ENCODE data around the gene PFDN1. TPM values are rescaled to one million over a fixed set of nuclear protein-coding genes. Genes with fewer than 3 reads are reported as not detected.

The PFDN1 gene
- total and polyA plus RNA-seq, 9 of the 15 experiments (the other 6 are each of a cell fraction or from before 2014, with no cell fraction given) = 45.5 to 215 (median 78.0) TPM

DNA sequence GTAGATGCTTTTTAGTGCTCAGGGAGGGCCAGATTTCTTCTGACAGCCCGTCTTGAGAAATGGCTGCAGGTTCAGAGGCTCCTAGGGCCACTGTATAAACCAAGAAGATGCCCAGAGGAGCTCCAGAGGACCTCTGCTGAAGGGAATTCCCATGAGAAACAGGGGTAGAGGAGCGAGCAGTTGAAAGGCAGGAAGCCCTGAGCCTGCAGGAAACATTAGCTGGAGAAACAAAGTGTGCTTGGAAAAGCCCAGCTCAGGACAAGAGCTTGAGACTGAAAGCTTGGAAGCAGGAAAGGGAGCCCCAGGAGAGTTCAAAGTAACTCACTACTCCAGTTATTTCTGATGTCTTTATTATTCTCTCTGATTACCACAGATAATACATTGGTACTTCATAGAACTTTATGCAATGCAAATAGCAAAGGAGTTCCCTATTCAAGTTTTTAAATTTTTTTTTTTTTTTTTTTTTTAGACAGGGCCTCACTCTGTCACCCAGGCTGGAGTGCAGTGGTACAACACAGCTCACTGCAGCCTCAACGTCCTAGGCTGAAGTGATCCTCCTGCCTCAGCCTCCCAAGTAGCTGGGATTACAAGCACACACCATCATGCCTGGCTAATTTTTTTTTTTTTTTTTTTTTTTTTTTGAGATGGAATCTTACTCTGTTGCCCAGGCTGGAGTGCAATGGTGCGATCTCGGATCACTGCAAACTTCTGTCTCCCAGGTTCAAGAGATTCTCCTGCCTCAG is 27.0 kb upstream of the PFDN1 start:
- 9% methylated on average over 5 of the region's 5 CpGs for WGBS (ENCODE audit: insufficient coverage, low coverage, missing lambda C conversion rate)
- no peaks in the 10 kb centered on the region for H3K79me2 ChIP-seq (ENCODE audit: control insufficient read depth, insufficient read depth, low read length)
- no peak for FAIRE-seq

DNA sequence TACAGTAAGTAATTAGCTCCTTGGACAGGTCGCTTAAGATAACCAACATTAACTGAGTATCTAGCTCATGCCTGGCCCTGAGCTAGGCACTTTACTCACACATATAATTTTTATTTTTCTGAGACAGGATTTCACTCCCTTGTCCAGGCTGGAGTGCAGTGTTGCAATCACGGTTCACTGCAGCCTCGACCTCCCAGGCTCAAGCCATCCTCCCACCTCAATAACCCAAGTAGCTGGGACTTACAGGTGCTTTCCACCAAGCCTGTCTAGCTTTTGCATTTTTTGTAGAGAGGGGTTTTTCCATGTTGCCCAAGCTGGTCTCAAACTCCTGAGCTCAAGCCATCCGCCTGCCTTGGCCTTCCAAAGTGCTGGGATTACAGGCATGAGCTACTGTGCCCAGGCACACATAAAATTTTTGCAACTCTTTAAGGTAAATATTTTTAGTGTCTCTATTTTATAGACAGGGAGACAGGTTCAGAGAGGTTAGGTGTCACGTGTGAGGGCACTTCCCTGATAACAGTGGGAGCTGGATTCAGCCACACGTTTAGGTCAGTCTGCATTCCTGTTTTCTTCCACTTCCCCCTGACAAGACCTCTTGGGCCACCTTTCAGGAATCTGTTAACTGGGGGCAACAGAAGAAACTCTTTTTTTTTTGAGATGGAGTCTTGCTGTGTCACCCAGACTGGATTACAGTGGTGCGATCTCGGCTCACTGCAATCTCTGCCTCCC is 25.3 kb upstream of the PFDN1 start:
- H4K20me1 ChIP-seq (replicated peaks; ENCODE audit: control insufficient read depth, insufficient read depth, low read length) = no peaks in the 10 kb centered on the region
- in situ Hi-C loops (cut with MboI) (no loop called here), intact Hi-C loops (cut with micrococcal nuclease) (no loop called here)
- peaks cover 0 to 4% of the 10 kb centered on the region in 2 experiments; a peak in 2 of 5 replicates for H3K27me3 ChIP-seq (ENCODE audit: control insufficient read depth in 2 of 2, insufficient read depth in 2 of 2, low read length in 2 of 2)
- ATAC-seq (no peak), DNase-seq (ENCODE audit: extremely low read depth in 1 of 4, low spot score in 3 of 4) (no peak), FAIRE-seq (no peak)
- H3K4me3 ChIP-seq = no peak overlapping the region
- H3K4me2 ChIP-seq (ENCODE audit: insufficient read depth, low read length) = no peak overlapping the region
- WGBS (ENCODE audit: insufficient coverage, low coverage, missing lambda C conversion rate) = 26% methylated on average over 8 of the region's 8 CpGs
- ChIA-PET CTCF (ENCODE audit: low intra/inter-chr PET ratio) (no interaction called here), POLR2A (interaction anchor here (1.0 to 1.3 kb wide), 2 partner anchors 12 to 24 kb away, joined by 3 to 5 read pairs; no protein-coding TSS in a partner anchor)
- H3K9ac ChIP-seq (ENCODE audit: insufficient read depth in 1 of 2, low read depth in 2 of 2, low read length in 2 of 2) = no peak overlapping the region; a peak in 1 of 4 replicates
- H3K9me1 ChIP-seq (ENCODE audit: control insufficient read depth, insufficient read depth, low read length) = no peaks in the 10 kb centered on the region
- H3K9me3 ChIP-seq (replicated peaks; ENCODE audit: control insufficient read depth, insufficient read depth, low read depth, low read length) = no peaks in the 10 kb centered on the region
- H3K79me2 ChIP-seq (ENCODE audit: control insufficient read depth, insufficient read depth, low read length) = no peaks in the 10 kb centered on the region
- H3K36me3 ChIP-seq (ENCODE audit: control insufficient read depth, insufficient read depth, low read length) = no peaks in the 10 kb centered on the region
- BruUV-seq (replicated peaks) = no TSS peak
- no peak overlapping the region for H2AFZ ChIP-seq (ENCODE audit: low read depth, low read length)
- TF ChIP-seq CEBPB (tag; IDR thresholded peaks at IDR 0.05) (peak; percentile 80), CEBPG (CRISPR knock-in tag; IDR thresholded peaks at IDR 0.05) (no peak), CEBPG (tag; conservative IDR thresholded peaks at IDR 0.05 in 1 of 2, IDR thresholded peaks at IDR 0.05 in 1 of 2) (peak in 1 of 2 experiments; percentile 79; a peak in 2 of 4 replicates), RBM39 (optimal IDR thresholded peaks at IDR 0.05; ENCODE audit: low read depth, low read length) (no peak), SRSF3 (IDR thresholded peaks at IDR 0.05; ENCODE audit: insufficient read depth, low read length) (no peak), MCM5 (IDR thresholded peaks at IDR 0.05; ENCODE audit: low read depth) (no peak), BHLHE40 (IDR thresholded peaks at IDR 0.05; ENCODE audit: low read length) (peak; percentile 16; the same call in 1 of the 2 replicates)
- H3K27ac ChIP-seq (ENCODE audit: extremely low read depth, low read depth, low read length) = no peak overlapping the region
- no peaks in the 10 kb centered on the region for H3K4me1 ChIP-seq (replicated peaks in 1 of 2; ENCODE audit: control insufficient read depth in 2 of 2, insufficient read depth in 2 of 2, low read length in 2 of 2)

More for the DNA sequence above, 27.0 kb upstream of the PFDN1 start:
- H3K4me3 ChIP-seq = no peak overlapping the region
- H3K27me3 ChIP-seq (ENCODE audit: control insufficient read depth in 2 of 2, insufficient read depth in 2 of 2, low read length in 2 of 2) = peaks cover 0 to 4% of the 10 kb centered on the region in 2 experiments; a peak in 2 of 5 replicates
- POLR2A ChIA-PET = interaction anchor here (0.6 to 1.6 kb wide), 6 partner anchors 11 to 381 kb away, joined by 3 to 4 read pairs (median 3); no protein-coding TSS in a partner anchor
- no peak overlapping the region for H2AFZ ChIP-seq (ENCODE audit: low read depth, low read length)
- in situ Hi-C loops (cut with MboI) (no loop called here), intact Hi-C loops (cut with micrococcal nuclease) (no loop called here)
- H3K4me2 ChIP-seq (ENCODE audit: insufficient read depth, low read length) = no peak overlapping the region
- H3K27ac ChIP-seq (ENCODE audit: extremely low read depth, low read depth, low read length) = no peak overlapping the region
- H4K20me1 ChIP-seq (replicated peaks; ENCODE audit: control insufficient read depth, insufficient read depth, low read length) = no peaks in the 10 kb centered on the region
- CTCF ChIA-PET (ENCODE audit: low intra/inter-chr PET ratio) = no interaction called here
- no peaks in the 10 kb centered on the region for H3K36me3 ChIP-seq (ENCODE audit: control insufficient read depth, insufficient read depth, low read length)
- H3K4me1 ChIP-seq (replicated peaks in 1 of 2; ENCODE audit: control insufficient read depth in 2 of 2, insufficient read depth in 2 of 2, low read length in 2 of 2) = no peaks in the 10 kb centered on the region
- H3K9me3 ChIP-seq (replicated peaks; ENCODE audit: control insufficient read depth, insufficient read depth, low read depth, low read length) = no peaks in the 10 kb centered on the region
- TF ChIP-seq CREB1 (IDR thresholded peaks at IDR 0.05) (no peak), CREB1 (CRISPR knock-in tag; IDR thresholded peaks at IDR 0.05) (no peak)
- ATAC-seq (no peak), DNase-seq (ENCODE audit: extremely low read depth in 1 of 4, low spot score in 3 of 4) (no peak)
- no peaks in the 10 kb centered on the region for H3K9me1 ChIP-seq (ENCODE audit: control insufficient read depth, insufficient read depth, low read length)
- no peak overlapping the region for H3K9ac ChIP-seq (ENCODE audit: insufficient read depth in 1 of 2, low read depth in 2 of 2, low read length in 2 of 2)
- no TSS peak for BruUV-seq (replicated peaks)

Measured in K562 (cell line).